Chondrocyte (in vitro differentiated cells): ENCODE measurements around the gene IFNA8. TPM values are rescaled to one million over a fixed set of nuclear protein-coding genes. Genes with fewer than 3 reads are reported as not detected.

Experiments used
- DNase-seq: peaks from one replicate; pipeline ENCODE4 v3.0.0; 2021; ENCODE audit warnings: mixed read lengths, low spot score
- H3K27ac Mint-ChIP-seq: one replicate; pipeline ENCODE4 v1.8.0; 2021; ENCODE audit warnings: mild to moderate bottlenecking, moderate library complexity, mixed read lengths; ENCODE audit not compliant: unreplicated experiment
- H3K27me3 Mint-ChIP-seq: 2 replicates; pipeline ENCODE4 v1.8.0; 2021; ENCODE audit warnings: low read depth, mixed read lengths
- H3K36me3 Mint-ChIP-seq: 2 replicates; pipeline ENCODE4 v1.8.0; 2021; ENCODE audit warnings: low read depth, mixed read lengths
- H3K4me1 Mint-ChIP-seq: 2 replicates; pipeline ENCODE4 v1.8.0; 2021; ENCODE audit warnings: low read depth, mild to moderate bottlenecking, mixed read lengths
- H3K4me3 Mint-ChIP-seq: one replicate; pipeline ENCODE4 v1.8.0; 2021; ENCODE audit warnings: mild to moderate bottlenecking, moderate library complexity, mixed read lengths; ENCODE audit not compliant: unreplicated experiment
- H3K9me3 Mint-ChIP-seq: 2 replicates; pipeline ENCODE4 v1.8.0; 2021; ENCODE audit warnings: low read depth, mixed read lengths
- CTCF ChIP-seq: fragments of 200-600 bp; sonication (generic); IDR thresholded peaks from 2 replicates; pipeline ENCODE4 v1.5.0; 2021; ENCODE audit warnings: antibody characterized with exemption, mild to moderate bottlenecking, moderate library complexity
- total RNA-seq: library from RNA; stranded (reverse); gene quantifications from 3 replicates; pipeline ENCODE4 v1.2.1, GENCODE V29; 2021

IFNA8 gene
- total RNA-seq, 1 donor from 2014 or later: not detected

GRCh38 chr9:21399956-21400355 lies 9.0 kb upstream of the IFNA8 start:
- DNase-seq: no peak
- H3K27me3 Mint-ChIP-seq: peaks cover 76% of the 10 kb centered on the region
- H3K4me3 Mint-ChIP-seq: no peak overlapping the region
- H3K27ac Mint-ChIP-seq: no peak overlapping the region
- TF ChIP-seq CTCF: no peak
- no peaks in the 10 kb centered on the region for H3K9me3 Mint-ChIP-seq
- H3K36me3 Mint-ChIP-seq: no peaks in the 10 kb centered on the region
- peaks cover 14% of the 10 kb centered on the region for H3K4me1 Mint-ChIP-seq

- Mint-ChIP-seq H3K27me3 (peaks cover 80% of the 10 kb centered on the region), H3K9me3 (no peaks in the 10 kb centered on the region), H3K27ac (no peak overlapping the region), H3K4me1 (peaks cover 7% of the 10 kb centered on the region), H3K4me3 (no peak overlapping the region), H3K36me3 (no peaks in the 10 kb centered on the region)
- no peak for DNase-seq
- TF ChIP-seq CTCF: no peak
These were observed 6.3 kb upstream of the IFNA8 start for GRCh38 chr9:21402386-21403251.

GRCh38 chr9:21404146-21404545 lies 4.8 kb upstream of the IFNA8 start:
- H3K36me3 Mint-ChIP-seq: no peaks in the 10 kb centered on the region
- no peak overlapping the region for H3K4me3 Mint-ChIP-seq
- no peaks in the 10 kb centered on the region for H3K9me3 Mint-ChIP-seq
- peaks cover 71% of the 10 kb centered on the region for H3K27me3 Mint-ChIP-seq
- H3K27ac Mint-ChIP-seq: no peak overlapping the region
- H3K4me1 Mint-ChIP-seq: peaks cover 7% of the 10 kb centered on the region
- TF ChIP-seq CTCF: no peak
- no peak for DNase-seq

- H3K4me3 Mint-ChIP-seq: no peak overlapping the region
- H3K9me3 Mint-ChIP-seq: no peaks in the 10 kb centered on the region
- no peak overlapping the region for H3K27ac Mint-ChIP-seq
- no peak for DNase-seq
- H3K4me1 Mint-ChIP-seq: no peaks in the 10 kb centered on the region
- no peak for TF ChIP-seq CTCF
- H3K27me3 Mint-ChIP-seq: peaks cover 46% of the 10 kb centered on the region
- no peaks in the 10 kb centered on the region for H3K36me3 Mint-ChIP-seq
These were observed 3.2 kb downstream of the IFNA8 start for GRCh38 chr9:21412107-21412506.

- Mint-ChIP-seq H3K9me3 (no peaks in the 10 kb centered on the region), H3K4me3 (no peak overlapping the region), H3K27ac (no peak overlapping the region), H3K4me1 (no peaks in the 10 kb centered on the region), H3K27me3 (peaks cover 42% of the 10 kb centered on the region), H3K36me3 (no peaks in the 10 kb centered on the region)
- DNase-seq: no peak
- no peak for TF ChIP-seq CTCF
These were observed 4.2 kb downstream of the IFNA8 start for GRCh38 chr9:21413151-21413550.
